Measurements from ENCODE around the gene NTRK3. TPM values are rescaled to one million over a fixed set of nuclear protein-coding genes. Genes with fewer than 3 reads are reported as not detected.

NTRK3 gene
- total and polyA plus RNA-seq, 2 of the 8 experiments (the other 6 are each of a cell fraction or from before 2014, with no cell fraction given), result 4.5 to 6.8 TPM

GRCh38 chr15:88258093-88258641 is 1.6 kb upstream of the NTRK3 start:
- Histone ChIP-seq H2BK20ac (ENCODE audit: low read length) (no peak overlapping the region), H2AFZ (ENCODE audit: low read length) (peak overlapping the region; percentile 97), H2BK12ac (ENCODE audit: low read depth, low read length) (peak overlapping the region; percentile 75; the same call in 1 of the 2 replicates), H3K23ac (ENCODE audit: insufficient read length) (no peak overlapping the region), H4K5ac (ENCODE audit: insufficient read length, low read depth, low read length) (no peak overlapping the region), H2BK5ac (ENCODE audit: low read depth, low read length) (no peak overlapping the region; the same call in 1 of the 2 replicates), H2AK5ac (ENCODE audit: low read depth, low read length) (no peak overlapping the region), H3K4ac (replicated peaks; ENCODE audit: insufficient read length, low read depth, low read length) (peak overlapping the region; percentile 74), H3K4me3 (ENCODE audit: extremely low read depth in 1 of 4, insufficient read depth in 2 of 4, low read depth in 3 of 4, low read length in 4 of 4) (peak overlapping the region; percentile 70 to 91 (median 82)), H3K79me1 (ENCODE audit: low read depth, low read length) (no peaks in the 10 kb centered on the region), H3K27me3 (replicated peaks in 1 of 4; ENCODE audit: control insufficient read depth in 3 of 4, extremely low read depth in 1 of 4, insufficient read depth in 3 of 4, low read length in 3 of 4) (peaks cover 21 to 39% (median 32%) of the 10 kb centered on the region in 4 experiments), H3K9ac (replicated peaks in 1 of 4; ENCODE audit: extremely low read depth in 1 of 4, low read depth in 3 of 4, low read length in 3 of 4) (peak overlapping the region in 3 of 4 experiments; percentile 38 to 75 (median 38); a peak in 3 of 7 replicates), H3K36me3 (ENCODE audit: control insufficient read depth in 2 of 4, insufficient read depth in 4 of 4, low read length in 3 of 4) (no peaks in the 10 kb centered on the region), H3K27ac (ENCODE audit: low read depth, low read length) (no peak overlapping the region), H3K79me2 (ENCODE audit: control insufficient read depth in 1 of 2, insufficient read depth in 2 of 2, low read length in 2 of 2) (no peaks in the 10 kb centered on the region), H3K14ac (ENCODE audit: insufficient read length) (no peak overlapping the region), H4K8ac (ENCODE audit: extremely low read depth, insufficient read depth, low read length) (no peak overlapping the region), H2BK120ac (replicated peaks; ENCODE audit: low read depth, low read length) (peak overlapping the region; percentile 43), H3K4me2 (ENCODE audit: insufficient read depth in 1 of 2, low read depth in 2 of 2, low read length in 2 of 2) (peak overlapping the region; percentile 80 to 84), H3K18ac (ENCODE audit: extremely low read depth, low read length) (peak overlapping the region; percentile 34; the same call in 1 of the 2 replicates), H4K20me1 (replicated peaks in 1 of 2; ENCODE audit: control insufficient read depth in 1 of 2, insufficient read depth in 2 of 2, low read length in 2 of 2) (peaks cover 0 to 2% of the 10 kb centered on the region in 2 experiments), H3K23me2 (ENCODE audit: low read depth, low read length) (peaks cover 26% of the 10 kb centered on the region; the same call in 1 of the 2 replicates), H4K91ac (replicated peaks; ENCODE audit: insufficient read length, low read length) (no peak overlapping the region), H3K4me1 (replicated peaks in 1 of 4; ENCODE audit: control insufficient read depth in 3 of 4, insufficient read depth in 4 of 4, low read length in 3 of 4) (peaks cover 0 to 9% (median 3%) of the 10 kb centered on the region in 4 experiments; a peak in 6 of 7 replicates), H3K9me3 (ENCODE audit: insufficient read depth in 2 of 2, low read depth in 1 of 2, low read length in 1 of 2) (no peaks in the 10 kb centered on the region), H3K56ac (replicated peaks; ENCODE audit: insufficient read length, low read depth, low read length) (no peak overlapping the region), H2BK15ac (ENCODE audit: low read length) (no peak overlapping the region)
- ChIA-PET POLR2A (ENCODE audit: partially characterized antibody) (interaction anchor here (0.6 to 2.0 kb wide), 6 partner anchors 12 to 452 kb away, joined by 3 to 6 read pairs (median 5); no protein-coding TSS in a partner anchor), CTCF (ENCODE audit: partially characterized antibody) (interaction anchor here (0.6 to 9.3 kb wide), 12 partner anchors 10 to 643 kb away, joined by 3 to 119 read pairs (median 4); no protein-coding TSS in a partner anchor)
- DNase-seq (ENCODE audit: low read depth in 1 of 2, low spot score in 2 of 2) (peak; percentile 44 to 89), FAIRE-seq (peak; percentile 90)
- WGBS, 2 experiments (ENCODE audit: extremely low coverage in 1 of 2, insufficient coverage in 1 of 2, insufficient read length in 1 of 2, insufficient replicate concordance in 2 of 2, low coverage in 1 of 2, low lambda C conversion rate in 2 of 2, missing lambda C conversion rate in 1 of 2), result 3% methylated on average over 17 of the region's 17 CpGs; no CpG with 5 or more reads in 1 of the 2 experiments
- no peak for TF ChIP-seq HDAC6 (IDR thresholded peaks at IDR 0.05; ENCODE audit: low read depth, low read length)
- peak; percentile 25 for TF ChIP-seq CTBP2 (IDR thresholded peaks at IDR 0.05; ENCODE audit: borderline replicate concordance, insufficient read depth, insufficient read length, low read length)
- TF ChIP-seq KDM4A (IDR thresholded peaks at IDR 0.05; ENCODE audit: low read depth, low read length, severe bottlenecking), result no peak
- TF ChIP-seq PHF8 (conservative IDR thresholded peaks at IDR 0.05; ENCODE audit: low read depth, low read length), result peak; percentile 46
- peak; percentile 35; the same call in 1 of the 2 replicates for TF ChIP-seq SRF (IDR thresholded peaks at IDR 0.05; ENCODE audit: low read depth, low read length)
- TF ChIP-seq RFX5 (IDR thresholded peaks at IDR 0.05; ENCODE audit: borderline replicate concordance, low read depth, low read length), result no peak
- TF ChIP-seq CHD2 (IDR thresholded peaks at IDR 0.05; ENCODE audit: low read length), result 0 out of 2 replicates have a peak, but pooled peaks have one; percentile 24
- 0 out of 4 replicates have a peak, but pooled peaks of 1 of the 2 experiments have one; percentile 56 for TF ChIP-seq HDAC2 (IDR thresholded peaks at IDR 0.05; ENCODE audit: borderline replicate concordance in 1 of 2, low read depth in 2 of 2, low read length in 2 of 2)
- TF ChIP-seq SP4 (IDR thresholded peaks at IDR 0.05; ENCODE audit: low read length), result no peak
- no peak for TF ChIP-seq GABPA (IDR thresholded peaks at IDR 0.05; ENCODE audit: borderline replicate concordance, insufficient read depth, low read length)
